ENCODE data around the gene ATG4D.

ATG4D gene

DNA sequence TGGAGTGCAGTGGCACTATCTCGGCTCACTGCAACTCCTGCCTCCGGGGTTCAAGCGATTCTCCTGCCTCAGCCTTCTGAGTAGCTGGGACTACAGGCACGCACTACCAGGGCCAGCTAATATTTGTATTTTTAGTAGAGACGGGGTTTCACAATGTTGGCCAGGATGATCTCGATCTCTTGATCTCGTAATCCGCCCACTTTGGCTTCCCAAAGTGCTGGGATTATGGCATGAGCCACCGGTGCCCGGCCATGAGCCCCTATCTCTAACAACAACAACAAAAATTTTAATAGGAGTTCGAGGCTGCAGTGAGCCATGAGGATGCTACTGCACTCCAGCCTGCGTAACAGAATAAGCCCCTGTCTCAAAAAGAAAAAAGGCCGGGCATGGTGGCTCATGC lies 38.4 kb downstream of the ATG4D start:
- Histone ChIP-seq H3F3A (ENCODE audit: insufficient read depth) (no peaks in the 10 kb centered on the region), H3K9me2 (replicated peaks; ENCODE audit: insufficient read depth, low read length) (no peaks in the 10 kb centered on the region), H3K79me2 (ENCODE audit: insufficient read depth, low read length) (no peaks in the 10 kb centered on the region), H3K9ac (ENCODE audit: low read length) (no peak overlapping the region), H3K4me3 (ENCODE audit: insufficient read depth, low read length, poor library complexity, severe bottlenecking) (no peak overlapping the region), H3K9me3 (ENCODE audit: insufficient read depth, low read length) (no peaks in the 10 kb centered on the region), H2AFZ (ENCODE audit: low read depth, low read length, severe bottlenecking) (no peak overlapping the region), H4K20me1 (ENCODE audit: low read depth, low read length) (no peaks in the 10 kb centered on the region), H3K27me3 (ENCODE audit: low read length) (no peaks in the 10 kb centered on the region), H3K36me3 (ENCODE audit: low read length) (no peaks in the 10 kb centered on the region), H3K27ac (ENCODE audit: low read depth, low read length) (no peak overlapping the region), H3K4me2 (ENCODE audit: low read depth, low read length, poor library complexity, severe bottlenecking) (no peak overlapping the region)
- TF ChIP-seq EZH2phosphoT487 (conservative IDR thresholded peaks at IDR 0.05; ENCODE audit: low read length): no peak
- TF ChIP-seq CTCF (IDR thresholded peaks at IDR 0.05; ENCODE audit: insufficient read depth, low read length, poor library complexity, severe bottlenecking): no peak

DNA sequence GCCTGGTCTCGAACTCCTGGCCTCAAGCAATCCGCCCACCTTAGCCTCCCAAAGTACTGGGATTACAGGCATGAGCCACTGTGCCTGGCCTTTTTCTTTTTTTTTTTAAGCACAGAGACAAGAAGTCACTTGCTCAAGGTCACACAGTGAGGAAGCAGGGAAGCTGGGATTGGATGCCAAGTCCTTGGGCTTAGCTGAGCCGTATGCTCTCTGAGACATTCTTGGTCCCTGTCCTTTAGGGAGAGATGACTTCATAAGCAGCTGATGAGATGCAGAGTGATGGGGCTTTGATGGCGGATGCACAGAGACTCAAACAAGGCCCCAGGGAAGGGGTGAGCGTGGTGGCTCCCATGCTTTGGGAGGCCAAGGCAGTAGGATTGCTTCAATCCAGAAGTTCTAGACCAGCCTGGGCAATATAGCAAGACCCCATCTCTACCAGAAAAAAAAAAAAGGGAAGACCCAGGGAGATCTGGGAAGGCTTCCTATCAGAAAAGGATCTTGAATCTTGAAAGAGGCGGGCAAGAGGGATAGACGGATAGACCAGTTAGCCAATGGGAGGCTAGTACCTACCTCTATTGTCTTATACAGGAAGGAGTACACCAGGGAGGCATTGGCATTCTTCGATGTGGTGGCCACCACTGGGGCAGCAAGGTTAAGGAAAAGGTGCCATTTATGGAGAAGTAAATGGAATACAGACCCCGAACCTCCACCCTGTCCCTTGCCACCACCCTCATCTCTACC lies 39.5 kb downstream of the ATG4D start:
- TF ChIP-seq EZH2phosphoT487 (conservative IDR thresholded peaks at IDR 0.05; ENCODE audit: low read length): no peak
- TF ChIP-seq CTCF (IDR thresholded peaks at IDR 0.05; ENCODE audit: insufficient read depth, low read length, poor library complexity, severe bottlenecking): no peak
- H3K9me3 ChIP-seq (ENCODE audit: insufficient read depth, low read length): no peaks in the 10 kb centered on the region
- no peaks in the 10 kb centered on the region for H3F3A ChIP-seq (ENCODE audit: insufficient read depth)
- H2AFZ ChIP-seq (ENCODE audit: low read depth, low read length, severe bottlenecking): no peak overlapping the region
- H3K4me2 ChIP-seq (ENCODE audit: low read depth, low read length, poor library complexity, severe bottlenecking): no peak overlapping the region
- no peak overlapping the region for H3K27ac ChIP-seq (ENCODE audit: low read depth, low read length)
- H3K79me2 ChIP-seq (ENCODE audit: insufficient read depth, low read length): no peaks in the 10 kb centered on the region
- H3K9me2 ChIP-seq (replicated peaks; ENCODE audit: insufficient read depth, low read length): no peaks in the 10 kb centered on the region
- H3K36me3 ChIP-seq (ENCODE audit: low read length): no peaks in the 10 kb centered on the region
- no peak overlapping the region for H3K9ac ChIP-seq (ENCODE audit: low read length)
- H4K20me1 ChIP-seq (ENCODE audit: low read depth, low read length): no peaks in the 10 kb centered on the region
- no peaks in the 10 kb centered on the region for H3K27me3 ChIP-seq (ENCODE audit: low read length)
- H3K4me3 ChIP-seq (ENCODE audit: insufficient read depth, low read length, poor library complexity, severe bottlenecking): no peak overlapping the region

DNA sequence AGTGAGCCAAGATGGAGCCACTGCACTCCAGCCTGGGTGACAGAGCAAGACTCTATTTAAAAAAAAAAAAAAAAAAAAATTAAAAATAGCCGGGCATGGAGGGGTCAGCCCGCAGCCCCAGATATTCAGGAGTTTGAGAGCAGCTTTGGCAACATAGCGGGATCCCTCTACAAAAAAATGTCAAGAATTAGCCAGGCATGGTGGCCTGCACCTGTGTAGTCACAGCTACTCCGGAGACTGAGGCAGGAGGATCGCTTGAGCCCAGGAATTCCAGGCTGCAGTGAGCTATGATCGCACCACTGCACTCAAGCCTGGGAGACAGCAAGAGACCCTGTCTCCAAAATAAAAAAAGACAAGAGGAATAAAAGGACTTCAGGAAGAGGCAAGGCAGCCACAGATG lies 42.7 kb downstream of the ATG4D start:
- Histone ChIP-seq H3K36me3 (ENCODE audit: low read length) (no peaks in the 10 kb centered on the region), H4K20me1 (ENCODE audit: low read depth, low read length) (no peaks in the 10 kb centered on the region), H2AFZ (ENCODE audit: low read depth, low read length, severe bottlenecking) (no peak overlapping the region), H3K4me2 (ENCODE audit: low read depth, low read length, poor library complexity, severe bottlenecking) (no peak overlapping the region), H3K79me2 (ENCODE audit: insufficient read depth, low read length) (no peaks in the 10 kb centered on the region), H3K4me3 (ENCODE audit: insufficient read depth, low read length, poor library complexity, severe bottlenecking) (no peak overlapping the region), H3K27ac (ENCODE audit: low read depth, low read length) (no peak overlapping the region), H3K9me2 (replicated peaks; ENCODE audit: insufficient read depth, low read length) (no peaks in the 10 kb centered on the region), H3K9me3 (ENCODE audit: insufficient read depth, low read length) (no peaks in the 10 kb centered on the region), H3K27me3 (ENCODE audit: low read length) (no peaks in the 10 kb centered on the region), H3F3A (ENCODE audit: insufficient read depth) (no peaks in the 10 kb centered on the region), H3K9ac (ENCODE audit: low read length) (no peak overlapping the region)
- TF ChIP-seq CTCF (IDR thresholded peaks at IDR 0.05; ENCODE audit: insufficient read depth, low read length, poor library complexity, severe bottlenecking): no peak
- no peak for TF ChIP-seq EZH2phosphoT487 (conservative IDR thresholded peaks at IDR 0.05; ENCODE audit: low read length)
